ENCODE results near the gene PRKAR1B.

Gene PRKAR1B

DNA sequence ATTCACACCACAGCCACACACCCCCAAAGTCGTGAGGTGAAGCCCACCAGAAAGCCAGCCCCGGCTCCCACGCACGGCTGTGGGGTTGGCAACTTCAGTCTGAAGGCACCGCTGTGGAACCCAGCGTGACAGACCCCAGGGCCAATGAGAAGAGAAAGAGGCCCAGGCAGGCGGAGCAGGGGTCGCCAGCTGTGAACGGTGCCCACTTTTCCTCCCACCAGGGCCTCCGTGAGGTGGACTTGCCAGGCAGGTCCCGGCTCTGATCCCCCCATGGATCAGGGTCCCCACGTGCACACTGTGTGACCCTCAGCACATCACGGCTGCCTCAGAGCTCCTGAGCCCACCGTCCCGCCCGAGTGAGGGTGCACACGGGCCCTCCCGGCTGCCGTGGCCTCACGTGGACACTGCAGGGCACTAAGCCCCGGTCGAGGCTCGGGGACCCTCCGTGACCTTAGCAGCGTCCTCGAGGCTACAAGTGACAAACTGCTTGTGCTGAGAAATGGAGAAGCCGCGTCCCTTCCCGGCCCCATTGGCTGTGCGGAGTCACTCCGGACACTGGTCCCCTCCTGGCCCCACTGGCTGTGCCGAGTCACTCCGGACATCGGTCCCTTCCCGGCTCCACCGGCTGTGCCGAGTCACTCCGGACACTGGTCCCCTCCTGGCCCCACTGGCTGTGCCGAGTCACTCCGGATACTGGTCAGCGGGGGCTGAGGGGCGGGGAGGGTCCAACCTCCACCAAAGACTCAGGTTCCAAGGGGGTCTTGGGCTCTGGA, 135.0 kb downstream of the PRKAR1B start:
- no peaks in the 10 kb centered on the region for H3K4me1 ChIP-seq (ENCODE audit: control insufficient read depth in 2 of 2, insufficient read depth in 1 of 2, low read depth in 1 of 2, low read length in 2 of 2)
- DNase-seq (ENCODE audit: low spot score) = no peak

DNA sequence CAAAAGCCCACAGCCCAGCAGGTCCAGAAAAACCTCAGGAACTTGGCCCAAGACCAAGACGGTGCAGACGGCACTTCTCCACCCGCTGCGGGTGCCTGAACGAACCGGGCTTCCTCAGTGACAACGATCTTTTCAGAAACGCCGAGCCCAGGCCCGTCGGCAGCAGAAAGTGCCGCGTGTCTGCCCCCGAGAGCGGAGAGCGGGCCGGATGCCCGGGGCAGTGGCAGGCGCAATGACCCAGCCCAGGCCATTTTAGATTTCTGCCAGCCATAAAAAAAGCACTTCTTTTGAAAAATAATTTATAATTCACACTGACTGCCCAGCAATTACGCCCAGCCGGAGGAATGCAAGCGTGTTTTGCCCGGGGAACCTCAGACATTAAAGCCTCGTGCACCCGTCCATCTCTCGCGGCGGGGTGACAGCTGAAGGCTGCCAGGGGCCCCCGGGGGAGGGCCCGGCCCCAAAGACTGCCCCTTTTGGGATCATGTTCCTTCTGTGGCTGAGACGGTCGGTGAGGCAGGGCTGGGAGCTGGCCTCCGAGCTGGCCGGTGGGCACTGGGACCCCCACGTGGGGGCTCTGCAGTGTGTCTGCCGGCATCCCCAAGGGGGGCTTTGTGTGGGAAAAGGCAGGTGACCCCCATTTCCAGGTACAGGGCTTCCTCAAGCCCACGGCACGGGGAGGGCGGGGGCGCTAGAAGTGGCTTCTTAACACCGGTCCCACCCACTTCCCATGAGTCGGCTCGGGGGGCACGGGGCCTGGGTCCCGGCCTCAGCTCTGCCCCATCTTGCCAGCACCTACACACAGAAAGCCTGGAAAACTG, 136.1 kb downstream of the PRKAR1B start:
- Histone ChIP-seq H3K14ac (ENCODE audit: low read length) (peak overlapping the region; percentile 56), H3K18ac (ENCODE audit: low read length) (peak overlapping the region; percentile 46), H4K91ac (ENCODE audit: low read depth, low read length, poor library complexity) (no peak overlapping the region), H3K27me3 (ENCODE audit: control insufficient read depth in 3 of 3, insufficient read depth in 3 of 3, low read depth in 1 of 3, low read length in 3 of 3) (no peaks in the 10 kb centered on the region), H2BK5ac (ENCODE audit: low read length) (no peak overlapping the region), H2BK15ac (ENCODE audit: low read length) (no peak overlapping the region), H3K9ac (ENCODE audit: low read depth, low read length, poor library complexity) (no peak overlapping the region), H2BK120ac (ENCODE audit: low read depth, low read length) (no peak overlapping the region), H2AK5ac (ENCODE audit: low read depth, low read length) (no peak overlapping the region), H3K9me3 (replicated peaks in 1 of 2; ENCODE audit: control insufficient read depth in 2 of 2, insufficient read depth in 1 of 2, low read depth in 1 of 2, low read length in 2 of 2) (peaks cover 4 to 7% of the 10 kb centered on the region in 2 donors), H3K23ac (ENCODE audit: low read depth, low read length, poor library complexity) (no peak overlapping the region), H3K4me2 (ENCODE audit: insufficient read depth, low read length, poor library complexity, severe bottlenecking) (no peak overlapping the region), H3K4me3 (ENCODE audit: low read length in 2 of 2) (no peak overlapping the region), H3K79me1 (ENCODE audit: low read depth, low read length) (peaks cover 2% of the 10 kb centered on the region), H3K4ac (ENCODE audit: low read length) (no peak overlapping the region), H3K4me1 (ENCODE audit: control insufficient read depth in 2 of 2, insufficient read depth in 1 of 2, low read depth in 1 of 2, low read length in 2 of 2) (no peaks in the 10 kb centered on the region), H2AFZ (ENCODE audit: low read length) (no peak overlapping the region), H3K36me3 (replicated peaks in 1 of 2; ENCODE audit: control insufficient read depth in 2 of 2, insufficient read depth in 2 of 2, low read length in 2 of 2) (peaks cover 0 to 9% of the 10 kb centered on the region in 2 donors), H4K8ac (ENCODE audit: low read depth, low read length) (no peak overlapping the region), H2BK12ac (ENCODE audit: low read length) (no peak overlapping the region), H3K27ac (replicated peaks; ENCODE audit: low read length) (no peak overlapping the region)
- DNase-seq (ENCODE audit: low spot score) = no peak
- no CpG with 5 or more reads among the region's 45 CpGs for WGBS, 2 donors (ENCODE audit: extremely low coverage in 2 of 2, insufficient read length in 2 of 2, insufficient replicate concordance in 1 of 2)

More for the DNA sequence above, 135.0 kb downstream of the PRKAR1B start:
- H4K91ac ChIP-seq (ENCODE audit: low read depth, low read length, poor library complexity) = no peak overlapping the region
- no peak overlapping the region for H3K14ac ChIP-seq (ENCODE audit: low read length)
- no peak overlapping the region for H2BK120ac ChIP-seq (ENCODE audit: low read depth, low read length)
- H4K8ac ChIP-seq (ENCODE audit: low read depth, low read length) = no peak overlapping the region
- H3K4me3 ChIP-seq (ENCODE audit: low read length in 2 of 2) = no peak overlapping the region
- peak overlapping the region; percentile 56 for H3K18ac ChIP-seq (ENCODE audit: low read length)
- no peaks in the 10 kb centered on the region for H3K27me3 ChIP-seq (ENCODE audit: control insufficient read depth in 3 of 3, insufficient read depth in 3 of 3, low read depth in 1 of 3, low read length in 3 of 3)
- H2AK5ac ChIP-seq (ENCODE audit: low read depth, low read length) = no peak overlapping the region
- H3K36me3 ChIP-seq (replicated peaks in 1 of 2; ENCODE audit: control insufficient read depth in 2 of 2, insufficient read depth in 2 of 2, low read length in 2 of 2) = peaks cover 0 to 9% of the 10 kb centered on the region in 2 donors
- H3K4me2 ChIP-seq (ENCODE audit: insufficient read depth, low read length, poor library complexity, severe bottlenecking) = no peak overlapping the region
- H2BK5ac ChIP-seq (ENCODE audit: low read length) = peak overlapping the region; percentile 94
- H3K9me3 ChIP-seq (replicated peaks in 1 of 2; ENCODE audit: control insufficient read depth in 2 of 2, insufficient read depth in 1 of 2, low read depth in 1 of 2, low read length in 2 of 2) = peaks cover 4 to 6% of the 10 kb centered on the region in 2 donors
- no peak overlapping the region for H2BK15ac ChIP-seq (ENCODE audit: low read length)
- no peak overlapping the region for H3K27ac ChIP-seq (replicated peaks; ENCODE audit: low read length)
- no peak overlapping the region for H3K4ac ChIP-seq (ENCODE audit: low read length)
- H3K9ac ChIP-seq (ENCODE audit: low read depth, low read length, poor library complexity) = peak overlapping the region; percentile 4
- H3K79me1 ChIP-seq (ENCODE audit: low read depth, low read length) = peaks cover 2% of the 10 kb centered on the region
- no CpG with 5 or more reads among the region's 42 CpGs for WGBS, 2 donors (ENCODE audit: extremely low coverage in 2 of 2, insufficient read length in 2 of 2, insufficient replicate concordance in 1 of 2)
- H2BK12ac ChIP-seq (ENCODE audit: low read length) = peak overlapping the region; percentile 36
- no peak overlapping the region for H2AFZ ChIP-seq (ENCODE audit: low read length)
- peak overlapping the region; percentile 43 for H3K23ac ChIP-seq (ENCODE audit: low read depth, low read length, poor library complexity)

DNA sequence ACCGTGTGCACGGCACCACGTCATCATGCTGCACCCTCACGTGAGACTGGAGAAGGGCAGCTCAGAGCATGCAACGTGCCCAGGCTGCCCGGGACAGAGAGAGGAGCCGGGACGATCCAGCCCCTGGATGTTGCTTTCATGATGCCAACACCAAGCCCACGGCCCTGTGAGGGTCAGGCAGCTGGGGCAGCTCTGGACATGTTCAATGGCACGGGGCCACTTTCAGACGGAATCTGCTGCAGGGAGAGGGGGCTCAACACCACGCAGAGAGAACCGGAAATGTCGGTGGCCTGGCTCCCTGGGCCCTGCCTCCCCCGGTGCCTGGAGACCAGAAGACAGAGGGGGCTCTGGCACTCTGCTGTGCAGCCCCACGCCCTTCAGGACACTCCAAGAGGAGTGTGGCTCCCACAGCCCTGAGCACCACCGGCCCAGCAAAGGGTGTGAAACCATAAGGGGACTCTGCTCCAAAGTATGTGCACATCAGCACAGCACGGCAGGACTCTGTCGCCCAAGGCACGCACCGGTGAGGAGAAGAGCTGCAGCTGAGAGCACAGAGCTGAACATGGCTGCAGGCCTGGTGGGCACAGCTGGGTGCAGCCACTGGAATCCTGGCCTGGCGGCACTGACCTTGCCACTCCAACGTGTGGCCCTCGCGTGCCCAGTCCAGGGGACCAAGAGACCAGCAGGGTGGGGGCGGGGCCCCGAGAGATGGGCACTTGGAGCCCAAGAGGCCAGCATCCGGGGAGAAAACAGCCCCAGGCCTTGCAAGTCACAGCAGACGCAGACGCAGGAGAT, 137.1 kb downstream of the PRKAR1B start:
- Histone ChIP-seq H2BK120ac (ENCODE audit: low read depth, low read length) (no peak overlapping the region), H3K9me3 (replicated peaks in 1 of 2; ENCODE audit: control insufficient read depth in 2 of 2, insufficient read depth in 1 of 2, low read depth in 1 of 2, low read length in 2 of 2) (peaks cover 4 to 7% of the 10 kb centered on the region in 2 donors), H3K4me2 (ENCODE audit: insufficient read depth, low read length, poor library complexity, severe bottlenecking) (no peak overlapping the region), H2BK15ac (ENCODE audit: low read length) (no peak overlapping the region), H4K8ac (ENCODE audit: low read depth, low read length) (no peak overlapping the region), H3K4me3 (ENCODE audit: low read length in 2 of 2) (peak overlapping the region in 1 of 2 donors; percentile 25), H3K4me1 (ENCODE audit: control insufficient read depth in 2 of 2, insufficient read depth in 1 of 2, low read depth in 1 of 2, low read length in 2 of 2) (no peaks in the 10 kb centered on the region), H2AK5ac (ENCODE audit: low read depth, low read length) (no peak overlapping the region), H2AFZ (ENCODE audit: low read length) (no peak overlapping the region), H3K18ac (ENCODE audit: low read length) (peak overlapping the region; percentile 57), H3K9ac (ENCODE audit: low read depth, low read length, poor library complexity) (no peak overlapping the region), H3K27ac (replicated peaks; ENCODE audit: low read length) (no peak overlapping the region), H3K27me3 (ENCODE audit: control insufficient read depth in 3 of 3, insufficient read depth in 3 of 3, low read depth in 1 of 3, low read length in 3 of 3) (no peaks in the 10 kb centered on the region), H3K36me3 (replicated peaks in 1 of 2; ENCODE audit: control insufficient read depth in 2 of 2, insufficient read depth in 2 of 2, low read length in 2 of 2) (peaks cover 0 to 8% of the 10 kb centered on the region in 2 donors), H2BK5ac (ENCODE audit: low read length) (no peak overlapping the region), H4K91ac (ENCODE audit: low read depth, low read length, poor library complexity) (no peak overlapping the region), H3K14ac (ENCODE audit: low read length) (peak overlapping the region; percentile 51), H3K4ac (ENCODE audit: low read length) (no peak overlapping the region), H3K79me1 (ENCODE audit: low read depth, low read length) (peaks cover 2% of the 10 kb centered on the region), H2BK12ac (ENCODE audit: low read length) (no peak overlapping the region), H3K23ac (ENCODE audit: low read depth, low read length, poor library complexity) (peak overlapping the region; percentile 55)
- WGBS, 2 donors (ENCODE audit: extremely low coverage in 2 of 2, insufficient read length in 2 of 2, insufficient replicate concordance in 1 of 2) = no CpG with 5 or more reads among the region's 30 CpGs
- no peak for DNase-seq (ENCODE audit: low spot score)

Data from neuronal stem cell (in vitro differentiated cells).